H7 (cell line): ENCODE results near the gene LAMP1. TPM values are rescaled to one million over a fixed set of nuclear protein-coding genes. Genes with fewer than 3 reads are reported as not detected.

Experiments
- DNase-seq: peaks from one replicate; pipeline ENCODE4 v3.0.0; 2012
- H3K27me3 ChIP-seq: 2 replicates; pipeline ENCODE4 v1.6.0; 2011; ENCODE audit warnings: mild to moderate bottlenecking, low read length; ENCODE audit not compliant: control insufficient read depth, insufficient read depth
- H3K36me3 ChIP-seq: replicated peaks from 2 replicates; pipeline ENCODE4 v1.5.1; 2011; ENCODE audit warnings: low read length; ENCODE audit not compliant: control insufficient read depth, insufficient read depth
- H3K4me3 ChIP-seq: 2 replicates; pipeline ENCODE4 v1.5.1; 2011; ENCODE audit warnings: low read depth, mild to moderate bottlenecking, control low read depth, low read length, moderate library complexity; ENCODE audit not compliant: insufficient read depth
- total RNA-seq: library from RNA; depleted of rRNA; stranded (reverse); fragments of >200 nt; shearing (Covaris generic); gene quantifications from 2 replicates; pipeline ENCODE4 v1.2.3, GENCODE V29; 2014

LAMP1 gene
- total RNA-seq, 1 experiment from 2014 or later = 106 TPM

- DNase-seq = no peak
- H3K36me3 ChIP-seq = peaks cover 28% of the 10 kb centered on the region
- no peaks in the 10 kb centered on the region for H3K27me3 ChIP-seq
- no peak overlapping the region for H3K4me3 ChIP-seq
These were observed 53.3 kb downstream of the LAMP1 start for GRCh38 chr13:113350065-113350937.

GRCh38 chr13:113350938-113351335 lies 53.9 kb downstream of the LAMP1 start:
- no peak overlapping the region for H3K4me3 ChIP-seq
- peaks cover 28% of the 10 kb centered on the region for H3K36me3 ChIP-seq
- H3K27me3 ChIP-seq = no peaks in the 10 kb centered on the region
- no peak for DNase-seq

GRCh38 chr13:113351514-113352026 lies 54.5 kb downstream of the LAMP1 start:
- no peak for DNase-seq
- peaks cover 28% of the 10 kb centered on the region for H3K36me3 ChIP-seq

GRCh38 chr13:113353254-113353653 lies 56.2 kb downstream of the LAMP1 start:
- no peaks in the 10 kb centered on the region for H3K27me3 ChIP-seq
- H3K4me3 ChIP-seq = no peak overlapping the region
- H3K36me3 ChIP-seq = peaks cover 26% of the 10 kb centered on the region
- DNase-seq = no peak

More at GRCh38 chr13:113351514-113352026, 54.5 kb downstream of the LAMP1 start:
- H3K27me3 ChIP-seq = no peaks in the 10 kb centered on the region
- no peak overlapping the region for H3K4me3 ChIP-seq

- DNase-seq = no peak
- H3K27me3 ChIP-seq = no peaks in the 10 kb centered on the region
- H3K36me3 ChIP-seq = peaks cover 10% of the 10 kb centered on the region
- no peak overlapping the region for H3K4me3 ChIP-seq
These were observed 58.0 kb downstream of the LAMP1 start for GRCh38 chr13:113354831-113355610.

- H3K4me3 ChIP-seq = no peak overlapping the region
- DNase-seq = no peak
- no peaks in the 10 kb centered on the region for H3K27me3 ChIP-seq
- H3K36me3 ChIP-seq = peaks cover 10% of the 10 kb centered on the region
These were observed 58.6 kb downstream of the LAMP1 start for GRCh38 chr13:113355621-113356020.

- Histone ChIP-seq H3K27me3 (no peaks in the 10 kb centered on the region), H3K4me3 (no peak overlapping the region), H3K36me3 (peaks cover 10% of the 10 kb centered on the region)
- no peak for DNase-seq
These were observed 59.6 kb downstream of the LAMP1 start for GRCh38 chr13:113356596-113356995.

- DNase-seq = no peak
- Histone ChIP-seq H3K27me3 (no peaks in the 10 kb centered on the region), H3K4me3 (no peak overlapping the region), H3K36me3 (peaks cover 10% of the 10 kb centered on the region)
These were observed 60.5 kb downstream of the LAMP1 start for GRCh38 chr13:113357529-113357928.

GRCh38 chr13:113358653-113359190 lies 61.7 kb downstream of the LAMP1 start:
- Histone ChIP-seq H3K4me3 (no peak overlapping the region), H3K27me3 (no peaks in the 10 kb centered on the region), H3K36me3 (peaks cover 6% of the 10 kb centered on the region)
- DNase-seq = no peak

GRCh38 chr13:113359571-113359970 lies 62.5 kb downstream of the LAMP1 start:
- Histone ChIP-seq H3K36me3 (peaks cover 3% of the 10 kb centered on the region), H3K27me3 (no peaks in the 10 kb centered on the region), H3K4me3 (no peak overlapping the region)
- no peak for DNase-seq

- DNase-seq = no peak
- no peaks in the 10 kb centered on the region for H3K27me3 ChIP-seq
- H3K36me3 ChIP-seq = peaks cover 3% of the 10 kb centered on the region
- no peak overlapping the region for H3K4me3 ChIP-seq
These were observed 63.4 kb downstream of the LAMP1 start for GRCh38 chr13:113360446-113360845.

GRCh38 chr13:113361406-113361805 lies 64.4 kb downstream of the LAMP1 start:
- no peak overlapping the region for H3K4me3 ChIP-seq
- DNase-seq = no peak
- H3K27me3 ChIP-seq = no peaks in the 10 kb centered on the region
- H3K36me3 ChIP-seq = peaks cover 3% of the 10 kb centered on the region

- Histone ChIP-seq H3K36me3 (peaks cover 3% of the 10 kb centered on the region), H3K4me3 (peak overlapping the region; percentile 26), H3K27me3 (no peaks in the 10 kb centered on the region)
- no peak for DNase-seq
These were observed 67.4 kb downstream of the LAMP1 start for GRCh38 chr13:113364311-113364889.

GRCh38 chr13:113364901-113365582 lies 68.0 kb downstream of the LAMP1 start:
- H3K27me3 ChIP-seq = no peaks in the 10 kb centered on the region
- DNase-seq = peak; percentile 77
- no peak overlapping the region for H3K4me3 ChIP-seq
- peaks cover 3% of the 10 kb centered on the region for H3K36me3 ChIP-seq
